Upper lobe of right lung (tissue), 1 donor: ENCODE data around the gene PROSER2. TPM values are rescaled to one million over a fixed set of nuclear protein-coding genes. Genes with fewer than 3 reads are reported as not detected.

Experiments used
- ATAC-seq: fragments of 200-7000 bp; cut with Tn5 transposase; one replicate; pipeline ENCODE4 v1.9.1; 2020; ENCODE audit warnings: mild to moderate bottlenecking, moderate library complexity
- DNase-seq: peaks from one replicate; pipeline ENCODE4 v3.0.0-alpha.2; 2020
- H3K27ac ChIP-seq: fragments of 200-600 bp; one replicate; pipeline ENCODE4 v1.8.0; 2022
- H3K27me3 ChIP-seq: fragments of 200-600 bp; one replicate; pipeline ENCODE4 v1.8.0; 2022; ENCODE audit warnings: mild to moderate bottlenecking
- H3K36me3 ChIP-seq: fragments of 200-600 bp; one replicate; pipeline ENCODE4 v1.8.0; 2022
- H3K4me1 ChIP-seq: fragments of 200-600 bp; one replicate; pipeline ENCODE4 v1.8.0; 2022
- H3K4me3 ChIP-seq: fragments of 200-600 bp; one replicate; pipeline ENCODE4 v1.8.0; 2022; ENCODE audit warnings: mild to moderate bottlenecking
- H3K9me3 ChIP-seq: fragments of 200-600 bp; one replicate; pipeline ENCODE4 v1.8.0; 2022
- intact Hi-C: fragments of 100-400 bp; cut with DNase I; formaldehyde crosslinking; loops from one replicate; pipeline ENCODE4 v1.11.0; 2022
- total RNA-seq: library from RNA; stranded (reverse); fragmentation: NEBNext Ultra II Directional; extraction: Animal tissue kit (Norgen Biotek cat#: 25700); gene quantifications from one replicate; pipeline ENCODE4 v1.2.1, GENCODE V29; 2021
- TF ChIP-seq, protein P1 (sequence below): fragments of 200-600 bp; IDR thresholded peaks from one replicate; pipeline ENCODE4 v1.8.0; 2022; ENCODE audit warnings: antibody characterized with exemption
- donor health status: DM: no; HTN: yes; CAD: no; lungs with severe emphysema.

PROSER2 gene
- total RNA-seq, 1 donor from 2014 or later, result 33.3 TPM

DNA sequence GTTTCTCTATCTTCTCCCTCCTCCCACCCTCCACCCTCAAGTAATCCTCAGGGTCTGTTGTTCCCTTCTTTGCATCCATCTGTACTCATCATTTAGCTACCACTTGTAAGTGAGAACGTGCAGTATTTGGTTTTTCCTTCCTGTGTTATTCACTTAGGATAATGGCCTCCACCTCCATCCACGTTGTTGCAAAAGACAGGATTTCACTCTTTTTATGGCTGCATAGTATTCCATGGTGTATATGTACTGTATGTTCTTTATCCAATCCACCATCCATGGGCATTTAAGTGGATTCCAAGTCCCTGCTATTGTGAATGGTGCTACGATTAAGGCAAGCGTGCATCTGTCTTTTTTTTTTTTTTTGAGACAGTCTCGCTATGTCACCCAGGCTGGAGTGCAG is 72.4 kb downstream of the PROSER2 start:
- H3K27ac ChIP-seq, result no peak overlapping the region
- H3K36me3 ChIP-seq, result no peaks in the 10 kb centered on the region
- DNase-seq (no peak), ATAC-seq (no peak)
- H3K4me1 ChIP-seq, result peaks cover 3% of the 10 kb centered on the region
- H3K9me3 ChIP-seq, result no peaks in the 10 kb centered on the region
- intact Hi-C loops, result no loop called here
- no peak overlapping the region for H3K4me3 ChIP-seq
- TF ChIP-seq, protein P1, sequence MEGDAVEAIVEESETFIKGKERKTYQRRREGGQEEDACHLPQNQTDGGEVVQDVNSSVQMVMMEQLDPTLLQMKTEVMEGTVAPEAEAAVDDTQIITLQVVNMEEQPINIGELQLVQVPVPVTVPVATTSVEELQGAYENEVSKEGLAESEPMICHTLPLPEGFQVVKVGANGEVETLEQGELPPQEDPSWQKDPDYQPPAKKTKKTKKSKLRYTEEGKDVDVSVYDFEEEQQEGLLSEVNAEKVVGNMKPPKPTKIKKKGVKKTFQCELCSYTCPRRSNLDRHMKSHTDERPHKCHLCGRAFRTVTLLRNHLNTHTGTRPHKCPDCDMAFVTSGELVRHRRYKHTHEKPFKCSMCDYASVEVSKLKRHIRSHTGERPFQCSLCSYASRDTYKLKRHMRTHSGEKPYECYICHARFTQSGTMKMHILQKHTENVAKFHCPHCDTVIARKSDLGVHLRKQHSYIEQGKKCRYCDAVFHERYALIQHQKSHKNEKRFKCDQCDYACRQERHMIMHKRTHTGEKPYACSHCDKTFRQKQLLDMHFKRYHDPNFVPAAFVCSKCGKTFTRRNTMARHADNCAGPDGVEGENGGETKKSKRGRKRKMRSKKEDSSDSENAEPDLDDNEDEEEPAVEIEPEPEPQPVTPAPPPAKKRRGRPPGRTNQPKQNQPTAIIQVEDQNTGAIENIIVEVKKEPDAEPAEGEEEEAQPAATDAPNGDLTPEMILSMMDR, result no peak
- H3K27me3 ChIP-seq, result no peaks in the 10 kb centered on the region

DNA sequence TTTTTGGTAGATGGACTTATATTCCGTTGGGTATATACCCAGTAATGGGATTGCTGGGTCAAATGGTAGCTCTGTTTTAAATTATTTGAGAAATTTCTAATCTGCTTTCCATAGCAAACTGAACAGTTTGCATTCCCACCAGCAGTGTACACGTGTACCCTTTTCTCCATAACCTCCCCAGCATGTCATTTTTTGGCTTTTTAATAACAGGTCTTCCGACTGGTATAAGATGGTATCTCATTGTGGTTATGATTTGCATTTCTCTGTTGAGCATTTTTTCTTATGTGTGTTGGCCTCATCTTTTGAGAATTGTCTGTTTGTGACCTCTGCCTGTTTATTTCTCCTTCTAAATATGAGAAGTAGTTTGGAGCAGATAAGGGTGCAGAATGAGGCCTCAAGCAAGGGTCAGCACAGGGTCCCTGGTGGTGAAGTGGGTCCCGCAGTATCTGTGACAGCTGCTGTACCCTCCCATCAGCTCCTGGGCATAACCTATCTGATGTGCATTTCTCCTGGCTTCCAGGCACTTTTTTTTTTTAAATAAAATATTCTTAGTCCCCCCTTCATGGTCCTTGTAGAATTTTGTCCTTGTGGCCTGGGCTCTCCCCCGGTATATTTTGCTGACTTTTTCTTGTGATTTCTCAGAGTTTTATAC is 73.5 kb downstream of the PROSER2 start:
- Histone ChIP-seq H3K4me3 (no peak overlapping the region), H3K27ac (no peak overlapping the region), H3K9me3 (no peaks in the 10 kb centered on the region), H3K4me1 (peaks cover 3% of the 10 kb centered on the region), H3K27me3 (no peaks in the 10 kb centered on the region), H3K36me3 (no peaks in the 10 kb centered on the region)
- intact Hi-C loops, result no loop called here
- ATAC-seq (no peak), DNase-seq (peak; percentile 22)
- TF ChIP-seq, protein P1, result no peak

DNA sequence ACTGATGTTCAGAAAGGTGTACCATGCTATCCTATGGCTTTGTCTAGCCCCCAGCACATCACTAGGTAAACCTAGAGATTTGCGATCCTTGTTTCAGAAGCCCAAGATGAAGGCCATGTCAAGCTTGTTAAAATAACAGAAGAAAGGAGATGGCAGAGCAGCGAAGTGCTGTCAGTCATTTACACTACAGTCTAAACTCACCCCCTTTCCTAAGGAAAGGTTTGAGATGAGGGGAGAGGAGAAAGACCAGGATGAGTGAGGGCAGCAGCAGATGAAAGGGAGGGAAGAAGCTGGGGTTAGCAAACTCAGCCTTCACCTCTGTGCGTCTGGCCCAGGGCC is 74.8 kb downstream of the PROSER2 start:
- ATAC-seq (no peak), DNase-seq (no peak)
- Histone ChIP-seq H3K4me3 (no peak overlapping the region), H3K27me3 (no peaks in the 10 kb centered on the region), H3K36me3 (no peaks in the 10 kb centered on the region), H3K27ac (peak overlapping the region; percentile 71), H3K9me3 (no peaks in the 10 kb centered on the region), H3K4me1 (peaks cover 3% of the 10 kb centered on the region)
- intact Hi-C loops, result no loop called here
- TF ChIP-seq, protein P1, result no peak

DNA sequence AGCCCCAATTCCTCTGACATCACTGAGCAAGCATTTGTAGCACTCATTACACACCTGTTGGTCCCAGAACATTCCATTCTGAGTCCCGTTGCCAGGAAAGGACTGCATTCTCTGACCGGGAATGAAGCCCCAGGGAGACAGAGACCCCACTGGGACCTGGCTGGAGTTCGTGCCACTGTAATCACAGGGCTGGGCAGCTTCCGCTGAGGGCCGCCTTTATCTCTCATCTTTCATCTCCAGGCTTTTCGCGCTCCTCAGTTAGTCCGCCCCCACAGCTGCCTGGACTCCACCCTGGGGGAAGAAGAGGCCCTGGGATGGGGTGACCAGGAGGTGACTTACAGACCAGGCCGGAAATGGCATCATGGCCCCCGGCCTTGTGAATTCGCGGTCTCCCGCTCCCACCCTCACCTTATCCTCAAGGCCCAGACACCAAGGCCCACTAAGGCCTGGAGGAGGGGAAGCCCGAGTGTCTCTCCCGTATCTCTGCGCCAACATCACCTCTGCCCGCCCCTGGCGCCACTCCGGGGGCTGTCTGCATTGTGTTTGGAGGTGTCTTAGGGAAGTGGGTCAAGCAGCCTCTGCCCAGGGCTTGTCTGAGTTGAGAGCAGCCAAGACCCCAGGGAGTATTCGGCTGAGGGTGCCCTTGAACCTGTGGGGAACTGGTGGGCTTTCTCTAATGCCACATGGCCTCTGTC is 75.4 kb downstream of the PROSER2 start:
- no peak overlapping the region for H3K4me3 ChIP-seq
- ATAC-seq (peak; percentile 90), DNase-seq (peak; percentile 90)
- peak overlapping the region; percentile 71 for H3K27ac ChIP-seq
- no peaks in the 10 kb centered on the region for H3K27me3 ChIP-seq
- intact Hi-C loops, result no loop called here
- H3K9me3 ChIP-seq, result no peaks in the 10 kb centered on the region
- TF ChIP-seq, protein P1, result no peak
- peaks cover 3% of the 10 kb centered on the region for H3K4me1 ChIP-seq
- no peaks in the 10 kb centered on the region for H3K36me3 ChIP-seq

DNA sequence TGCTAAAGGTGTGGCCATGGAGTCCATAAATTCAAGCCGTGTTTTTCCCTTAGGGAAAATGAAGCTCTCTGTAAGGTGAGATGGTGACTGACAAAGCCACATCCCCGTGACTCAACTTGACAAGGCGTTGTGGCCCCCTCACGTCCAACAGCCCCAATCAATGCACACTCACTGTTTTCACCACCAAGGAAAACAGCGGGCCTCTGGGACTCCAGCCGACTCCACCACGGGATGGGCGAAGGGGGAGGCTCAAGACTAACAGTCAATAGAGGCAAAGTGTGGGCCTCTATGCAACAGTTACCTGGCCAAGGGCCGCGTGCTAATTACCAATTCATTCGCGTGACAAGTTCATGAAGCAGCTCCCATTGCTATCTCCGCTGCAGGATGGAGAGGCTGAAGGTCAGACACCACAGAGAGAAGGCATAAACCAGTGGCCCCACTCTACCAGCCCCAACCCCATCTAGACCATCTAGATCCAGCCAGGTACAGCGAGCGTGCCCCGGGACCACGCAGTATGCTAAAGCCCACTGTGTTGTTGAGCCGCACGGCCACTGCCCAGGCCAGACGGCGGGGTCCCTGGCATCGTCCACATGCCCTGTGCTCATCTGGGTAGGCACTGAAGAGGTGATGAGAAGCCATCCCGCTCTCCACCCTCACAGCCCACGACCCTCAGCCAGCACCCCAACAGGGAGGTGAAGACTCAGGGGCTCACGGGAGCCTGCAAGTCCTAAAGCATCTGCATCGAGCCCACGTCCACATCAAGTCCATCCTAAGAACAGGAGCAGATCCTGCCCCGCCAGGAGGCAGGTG is 76.1 kb downstream of the PROSER2 start:
- intact Hi-C loops, result no loop called here
- DNase-seq, result no peak
- TF ChIP-seq, protein P1, result no peak
- Histone ChIP-seq H3K9me3 (no peaks in the 10 kb centered on the region), H3K4me1 (peaks cover 3% of the 10 kb centered on the region), H3K27ac (peak overlapping the region; percentile 71), H3K4me3 (no peak overlapping the region), H3K36me3 (no peaks in the 10 kb centered on the region), H3K27me3 (no peaks in the 10 kb centered on the region)
- no peak for ATAC-seq
